GM18505 (cell line): Measurements from ENCODE around the gene ZNF618.
"Not testable (repeated sequence)": the region's sequence is repeated elsewhere in the genome, so short reads cannot be mapped to it uniquely, and the experiment has no call there.

Source experiments
- ATAC-seq: cut with Tn5 transposase; IDR thresholded peaks from one replicate; pipeline ENCODE4 v1.9.1; 2021; ENCODE audit not compliant: unreplicated experiment
- POLR2A ChIP-seq: IDR thresholded peaks from 4 replicates; pipeline ENCODE4 v1.6.1; 2011; ENCODE audit warnings: borderline replicate concordance; ENCODE audit not compliant: insufficient read depth, insufficient read length; ENCODE audit errors: extremely low read depth

The ZNF618 gene

GRCh38 chr9:114080195-114080772, 204.2 kb downstream of the ZNF618 start:
- no peak for ATAC-seq
- TF ChIP-seq POLR2A: no peak

GRCh38 chr9:114080773-114081440, 204.8 kb downstream of the ZNF618 start:
- no peak for TF ChIP-seq POLR2A

DNA sequence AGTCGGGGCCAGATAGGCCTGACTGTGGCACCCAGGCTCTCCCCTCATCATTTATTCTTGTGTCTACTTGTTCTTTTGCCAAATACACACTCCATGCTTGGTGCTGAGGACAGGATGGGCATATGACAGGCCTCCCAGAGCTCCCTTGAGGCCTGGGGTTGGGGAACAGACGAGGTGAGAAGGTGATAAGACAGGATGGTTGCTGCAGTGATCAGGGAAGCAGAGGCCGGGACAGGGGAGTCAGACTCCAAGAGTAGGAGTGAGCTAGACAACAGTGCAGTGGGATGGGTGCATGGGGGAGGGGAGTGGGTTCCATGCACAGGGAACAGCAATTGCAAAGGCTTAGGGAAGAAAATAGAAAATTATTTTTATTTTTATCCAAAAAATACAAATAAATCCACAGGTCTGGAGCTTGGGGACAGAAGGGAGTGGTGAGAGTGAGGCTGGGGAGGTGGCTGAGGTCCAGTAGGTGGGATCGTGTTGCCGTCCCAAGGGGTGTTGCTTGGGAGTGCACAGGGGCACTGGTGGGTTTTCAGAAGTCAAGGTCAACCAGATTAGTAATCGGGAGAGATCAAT, 205.4 kb downstream of the ZNF618 start:
- ATAC-seq: no peak
- TF ChIP-seq POLR2A: no peak

More at GRCh38 chr9:114080773-114081440, 204.8 kb downstream of the ZNF618 start:
- no peak for ATAC-seq

GRCh38 chr9:114082017-114082762, 206.1 kb downstream of the ZNF618 start:
- TF ChIP-seq POLR2A: no peak
- ATAC-seq: peak; percentile 55

GRCh38 chr9:114082763-114083412, 206.8 kb downstream of the ZNF618 start:
- ATAC-seq: not testable (repeated sequence)

GRCh38 chr9:114083666-114084065, 207.6 kb downstream of the ZNF618 start:
- ATAC-seq: no peak
- no peak for TF ChIP-seq POLR2A

- no peak for ATAC-seq
- no peak for TF ChIP-seq POLR2A
These were observed 208.4 kb downstream of the ZNF618 start for GRCh38 chr9:114084282-114085073.

DNA sequence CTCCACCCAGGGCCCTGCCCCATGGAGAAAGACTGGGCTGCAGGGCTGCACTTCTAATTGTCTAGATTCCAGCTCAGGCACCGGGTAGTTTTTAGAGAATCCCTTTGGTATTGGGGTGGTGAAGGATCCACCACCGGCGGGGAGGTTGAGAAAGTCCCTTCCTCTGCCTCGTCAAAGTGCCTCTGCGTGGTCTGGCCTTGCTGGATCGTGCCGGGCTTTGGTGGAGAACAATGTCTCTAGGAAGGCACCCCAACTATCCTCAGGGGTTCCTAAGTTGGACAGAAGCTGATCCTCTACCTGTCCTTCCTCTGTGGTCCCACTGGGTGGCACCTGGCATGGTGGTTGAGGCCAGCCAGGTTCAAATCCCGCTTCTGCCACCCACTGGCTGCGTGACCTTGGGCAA, 209.3 kb downstream of the ZNF618 start:
- TF ChIP-seq POLR2A: no peak
- no peak for ATAC-seq

DNA sequence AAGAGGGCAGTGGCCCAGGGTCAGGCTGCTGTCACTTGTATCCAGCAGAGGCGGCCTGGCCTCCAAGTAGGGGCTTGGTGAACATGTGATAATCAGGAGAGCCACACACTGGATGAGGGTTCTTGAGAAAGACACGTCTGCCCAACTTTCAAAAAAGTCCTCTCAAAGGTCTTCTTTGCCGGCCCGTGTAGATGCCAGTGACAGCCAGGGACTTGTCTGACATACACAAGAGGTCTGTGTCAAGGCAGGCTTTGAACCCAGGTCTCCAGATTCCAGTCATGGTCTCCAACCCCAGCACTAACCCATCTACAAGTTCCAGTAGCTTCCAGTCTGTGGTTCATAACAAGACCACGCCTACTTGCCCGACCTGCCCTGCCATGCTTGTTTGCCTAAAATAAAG, 209.9 kb downstream of the ZNF618 start:
- ATAC-seq: no peak
- no peak for TF ChIP-seq POLR2A

DNA sequence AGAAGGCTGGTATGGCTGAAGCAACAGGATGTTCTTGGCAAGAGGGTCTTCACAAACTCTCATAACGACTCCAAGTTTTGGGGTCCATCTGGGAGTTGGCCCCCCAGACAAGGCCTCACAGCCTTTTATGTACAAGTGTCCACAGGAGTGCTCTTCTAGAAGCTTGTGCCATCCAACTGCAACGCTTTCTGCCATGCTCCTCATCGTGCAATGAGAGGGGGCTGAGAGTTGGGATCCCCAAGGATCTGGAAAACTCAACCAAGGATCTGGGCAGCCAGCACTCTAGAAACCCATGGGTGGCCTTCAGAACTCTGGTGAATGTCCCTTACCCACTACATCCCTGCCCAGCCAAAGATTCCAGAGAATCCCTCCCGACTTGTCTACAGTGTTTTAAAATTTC, 210.5 kb downstream of the ZNF618 start:
- no peak for TF ChIP-seq POLR2A
- ATAC-seq: no peak

- TF ChIP-seq POLR2A: no peak
- ATAC-seq: no peak
These were observed 211.6 kb downstream of the ZNF618 start for GRCh38 chr9:114087721-114088120.

DNA sequence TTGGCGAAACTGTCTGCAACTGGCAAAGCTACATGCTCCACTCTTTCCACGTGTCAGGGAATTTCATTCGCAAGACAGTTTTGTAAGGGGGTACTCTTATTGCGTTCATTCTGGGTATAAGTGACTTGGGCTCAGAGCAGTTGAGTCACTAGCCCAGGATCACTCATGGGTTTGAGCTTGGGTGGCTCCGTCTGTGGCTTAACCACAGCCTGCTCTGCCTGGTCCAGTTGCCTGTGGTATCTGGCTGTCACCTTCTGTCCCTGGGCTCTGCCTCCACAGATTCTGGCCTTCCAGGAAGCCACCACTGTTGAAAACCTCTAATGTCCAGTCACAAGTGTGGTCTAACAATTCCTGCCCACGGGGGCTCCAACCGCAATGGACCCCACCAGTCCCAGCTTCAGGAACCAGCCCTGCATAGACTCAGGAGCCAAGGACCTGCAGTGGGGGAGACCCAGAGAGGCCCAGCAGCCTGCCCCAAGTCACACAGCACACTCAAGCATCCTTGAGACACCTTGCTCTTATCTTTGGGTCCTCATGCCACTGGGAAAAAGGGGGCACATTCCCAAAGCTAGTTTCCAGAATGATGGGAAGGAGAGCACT, 212.6 kb downstream of the ZNF618 start:
- ATAC-seq: no peak
- TF ChIP-seq POLR2A: no peak
